Measurements from ENCODE around the gene RUSC1. TPM values are rescaled to one million over a fixed set of nuclear protein-coding genes. Genes with fewer than 3 reads are reported as not detected.
"Not testable (repeated sequence)": the region's sequence is repeated elsewhere in the genome, so short reads cannot be mapped to it uniquely, and the experiment has no call there.

RUSC1 gene
- total RNA-seq, 2 donors from 2014 or later = 20.2 to 23.9 TPM

DNA sequence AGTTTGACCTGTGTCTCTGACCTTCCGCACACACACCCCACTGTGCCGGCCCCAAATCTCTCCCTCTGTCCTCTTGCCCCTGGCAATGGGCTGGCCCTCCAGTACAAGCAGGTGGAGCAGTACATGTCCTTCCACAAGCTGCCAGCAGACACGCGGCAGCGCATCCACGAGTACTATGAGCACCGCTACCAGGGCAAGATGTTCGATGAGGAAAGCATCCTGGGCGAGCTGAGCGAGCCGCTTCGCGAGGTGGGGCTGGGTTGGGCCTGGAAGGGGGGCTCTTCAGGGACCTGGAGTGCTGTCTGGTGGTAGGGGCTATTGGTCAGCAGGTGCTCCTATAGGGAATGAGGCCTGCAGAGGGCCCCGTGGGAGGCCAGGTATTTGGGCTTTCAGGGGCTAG lies 35.6 kb upstream of the RUSC1 start:
- Histone ChIP-seq H3K9me3 (no peaks in the 10 kb centered on the region), H3K4me3 (no peak overlapping the region), H3K36me3 (no peaks in the 10 kb centered on the region), H3K4me1 (no peaks in the 10 kb centered on the region), H3K27ac (no peak overlapping the region), H3K27me3 (no peaks in the 10 kb centered on the region)
- DNase-seq (ENCODE audit: low spot score) = no peak
- TF ChIP-seq, protein P1, sequence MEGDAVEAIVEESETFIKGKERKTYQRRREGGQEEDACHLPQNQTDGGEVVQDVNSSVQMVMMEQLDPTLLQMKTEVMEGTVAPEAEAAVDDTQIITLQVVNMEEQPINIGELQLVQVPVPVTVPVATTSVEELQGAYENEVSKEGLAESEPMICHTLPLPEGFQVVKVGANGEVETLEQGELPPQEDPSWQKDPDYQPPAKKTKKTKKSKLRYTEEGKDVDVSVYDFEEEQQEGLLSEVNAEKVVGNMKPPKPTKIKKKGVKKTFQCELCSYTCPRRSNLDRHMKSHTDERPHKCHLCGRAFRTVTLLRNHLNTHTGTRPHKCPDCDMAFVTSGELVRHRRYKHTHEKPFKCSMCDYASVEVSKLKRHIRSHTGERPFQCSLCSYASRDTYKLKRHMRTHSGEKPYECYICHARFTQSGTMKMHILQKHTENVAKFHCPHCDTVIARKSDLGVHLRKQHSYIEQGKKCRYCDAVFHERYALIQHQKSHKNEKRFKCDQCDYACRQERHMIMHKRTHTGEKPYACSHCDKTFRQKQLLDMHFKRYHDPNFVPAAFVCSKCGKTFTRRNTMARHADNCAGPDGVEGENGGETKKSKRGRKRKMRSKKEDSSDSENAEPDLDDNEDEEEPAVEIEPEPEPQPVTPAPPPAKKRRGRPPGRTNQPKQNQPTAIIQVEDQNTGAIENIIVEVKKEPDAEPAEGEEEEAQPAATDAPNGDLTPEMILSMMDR (IDR thresholded peaks at IDR 0.05) = no peak

DNA sequence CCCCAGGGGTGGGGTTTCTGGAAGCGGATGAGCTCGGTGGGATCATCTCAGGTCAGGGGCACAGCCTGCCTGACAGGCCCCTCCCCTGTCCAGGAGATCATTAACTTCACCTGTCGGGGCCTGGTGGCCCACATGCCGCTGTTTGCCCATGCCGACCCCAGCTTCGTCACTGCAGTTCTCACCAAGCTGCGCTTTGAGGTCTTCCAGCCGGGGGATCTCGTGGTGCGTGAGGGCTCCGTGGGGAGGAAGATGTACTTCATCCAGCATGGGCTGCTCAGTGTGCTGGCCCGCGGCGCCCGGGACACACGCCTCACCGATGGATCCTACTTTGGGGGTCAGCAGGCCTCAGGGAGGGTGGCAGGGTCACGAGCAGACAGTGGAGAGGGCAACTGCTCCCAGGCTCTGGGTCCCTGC lies 35.1 kb upstream of the RUSC1 start:
- Histone ChIP-seq H3K9me3 (no peaks in the 10 kb centered on the region), H3K27ac (no peak overlapping the region), H3K4me1 (no peaks in the 10 kb centered on the region), H3K4me3 (no peak overlapping the region), H3K27me3 (no peaks in the 10 kb centered on the region), H3K36me3 (no peaks in the 10 kb centered on the region)
- TF ChIP-seq, protein P1 (IDR thresholded peaks at IDR 0.05) = no peak
- no peak for DNase-seq (ENCODE audit: low spot score)

DNA sequence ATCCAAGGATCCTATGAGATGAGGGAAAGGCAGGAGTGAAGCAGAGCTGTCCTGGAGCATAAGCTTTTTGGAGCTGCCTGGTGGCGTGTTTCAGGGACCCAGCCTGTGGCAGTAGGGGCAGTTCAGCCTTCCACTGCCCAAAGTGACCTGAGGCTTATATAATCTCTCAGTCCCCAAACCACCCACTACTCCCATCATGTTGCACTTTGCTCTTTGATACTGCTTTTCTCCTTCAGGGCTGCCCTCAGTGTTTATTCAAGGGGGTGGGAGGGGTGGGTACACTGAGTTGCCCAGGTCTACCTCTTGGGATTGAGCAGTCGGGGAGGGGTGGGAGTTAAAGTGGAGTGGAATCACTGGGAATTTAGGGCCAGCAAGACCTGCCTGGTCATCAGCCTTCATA lies 34.1 kb upstream of the RUSC1 start:
- H3K36me3 ChIP-seq = no peaks in the 10 kb centered on the region
- no peak for DNase-seq (ENCODE audit: low spot score)
- no peaks in the 10 kb centered on the region for H3K27me3 ChIP-seq
- no peaks in the 10 kb centered on the region for H3K4me1 ChIP-seq
- no peaks in the 10 kb centered on the region for H3K9me3 ChIP-seq
- H3K27ac ChIP-seq = no peak overlapping the region
- TF ChIP-seq, protein P1 (IDR thresholded peaks at IDR 0.05) = no peak
- no peak overlapping the region for H3K4me3 ChIP-seq

DNA sequence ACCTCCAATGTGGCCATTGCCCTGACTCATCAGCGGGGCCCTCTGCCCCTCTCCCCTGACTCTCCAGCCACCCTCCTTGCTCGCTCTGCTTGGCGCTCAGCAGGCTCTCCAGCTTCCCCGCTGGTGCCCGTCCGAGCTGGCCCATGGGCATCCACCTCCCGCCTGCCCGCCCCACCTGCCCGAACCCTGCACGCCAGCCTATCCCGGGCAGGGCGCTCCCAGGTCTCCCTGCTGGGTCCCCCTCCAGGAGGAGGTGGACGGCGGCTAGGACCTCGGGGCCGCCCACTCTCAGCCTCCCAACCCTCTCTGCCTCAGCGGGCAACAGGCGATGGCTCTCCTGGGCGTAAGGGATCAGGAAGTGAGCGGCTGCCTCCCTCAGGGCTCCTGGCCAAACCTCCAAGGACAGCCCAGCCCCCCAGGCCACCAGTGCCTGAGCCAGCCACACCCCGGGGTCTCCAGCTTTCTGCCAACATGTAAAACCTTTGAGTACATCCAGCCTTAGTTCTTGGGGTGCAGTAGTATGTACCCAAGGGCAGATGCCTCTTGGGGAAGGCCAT lies 32.6 kb upstream of the RUSC1 start:
- Histone ChIP-seq H3K36me3 (no peaks in the 10 kb centered on the region), H3K4me3 (no peak overlapping the region), H3K27me3 (no peaks in the 10 kb centered on the region), H3K4me1 (no peaks in the 10 kb centered on the region), H3K9me3 (no peaks in the 10 kb centered on the region), H3K27ac (no peak overlapping the region)
- TF ChIP-seq, protein P1 (IDR thresholded peaks at IDR 0.05) = no peak
- no peak for DNase-seq (ENCODE audit: low spot score)

DNA sequence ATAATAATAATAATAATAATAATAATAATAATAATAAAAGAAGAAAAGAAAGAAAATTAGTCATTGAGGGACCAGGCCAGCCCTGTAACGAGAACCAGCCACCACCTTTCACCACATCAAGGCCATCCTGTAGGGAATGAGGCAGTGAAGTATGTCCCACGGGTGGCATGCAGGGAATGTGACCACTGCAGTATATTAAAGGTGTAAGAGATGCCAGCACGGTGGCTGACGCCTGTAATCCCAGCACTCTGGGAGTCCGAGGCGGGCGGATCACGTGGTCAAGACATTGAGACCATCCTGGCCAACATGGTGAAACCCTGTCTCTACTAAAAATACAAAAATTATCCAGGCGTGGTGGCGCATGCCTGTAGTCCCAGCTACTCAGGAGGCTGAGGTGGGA lies 29.7 kb upstream of the RUSC1 start:
- DNase-seq (ENCODE audit: low spot score); H3K27ac ChIP-seq; H3K4me3 ChIP-seq; H3K4me1 ChIP-seq; H3K9me3 ChIP-seq; H3K36me3 ChIP-seq: not testable (repeated sequence)
- peaks cover 0 to 10% of the 10 kb centered on the region in 2 donors for H3K27me3 ChIP-seq

- no peaks in the 10 kb centered on the region for H3K9me3 ChIP-seq
- no peak overlapping the region for H3K27ac ChIP-seq
- H3K4me1 ChIP-seq = peaks cover 0 to 7% of the 10 kb centered on the region in 2 donors
- peaks cover 0 to 10% of the 10 kb centered on the region in 2 donors for H3K27me3 ChIP-seq
- H3K4me3 ChIP-seq = no peak overlapping the region
- TF ChIP-seq, protein P1 (IDR thresholded peaks at IDR 0.05) = no peak
- DNase-seq (ENCODE audit: low spot score) = no peak
- no peaks in the 10 kb centered on the region for H3K36me3 ChIP-seq
Observed at GRCh38 chr1:155293086-155293749, 27.5 kb upstream of the RUSC1 start.

Measured in right atrium auricular region (tissue), 2 donors.